ENCODE measurements around the gene LHFPL3.

The LHFPL3 gene

GRCh38 chr7:104927055-104927454, 598.7 kb downstream of the LHFPL3 start:
- no peak for DNase-seq
- no peak overlapping the region for H3K9ac ChIP-seq (ENCODE audit: low read length)
- H3K4me2 ChIP-seq (ENCODE audit: low read depth, low read length) = no peak overlapping the region
- no peak overlapping the region for H3K27ac ChIP-seq (ENCODE audit: low read length)
- H3K9me2 ChIP-seq (replicated peaks; ENCODE audit: insufficient read depth, low read length) = no peaks in the 10 kb centered on the region
- no peaks in the 10 kb centered on the region for H3K27me3 ChIP-seq (replicated peaks; ENCODE audit: insufficient read depth, low read length)
- no peaks in the 10 kb centered on the region for H3K36me3 ChIP-seq (replicated peaks; ENCODE audit: insufficient read depth, low read length)
- no peaks in the 10 kb centered on the region for H4K20me1 ChIP-seq (ENCODE audit: insufficient read depth, low read length)
- no peak overlapping the region for H3K4me3 ChIP-seq (ENCODE audit: low read length)
- no peaks in the 10 kb centered on the region for H3K9me3 ChIP-seq (replicated peaks; ENCODE audit: insufficient read depth, low read length)
- H3K4me1 ChIP-seq (ENCODE audit: low read length) = peaks cover 17% of the 10 kb centered on the region
- TF ChIP-seq CTCF (IDR thresholded peaks at IDR 0.05; ENCODE audit: low read length) (no peak), EZH2 (optimal IDR thresholded peaks at IDR 0.05; ENCODE audit: low read depth, low read length) (no peak), EZH2phosphoT487 (IDR thresholded peaks at IDR 0.05; ENCODE audit: low read length) (no peak)
- no peaks in the 10 kb centered on the region for H3K79me2 ChIP-seq (ENCODE audit: low read length)
- H2AFZ ChIP-seq (ENCODE audit: low read length) = no peak overlapping the region
- no peaks in the 10 kb centered on the region for H3F3A ChIP-seq (ENCODE audit: insufficient read depth, low read length)

GRCh38 chr7:104928721-104929400, 600.5 kb downstream of the LHFPL3 start:
- no peak for TF ChIP-seq EZH2 (optimal IDR thresholded peaks at IDR 0.05; ENCODE audit: low read depth, low read length)
- Histone ChIP-seq H3K4me1 (ENCODE audit: low read length) (peaks cover 12% of the 10 kb centered on the region), H3K9me2 (replicated peaks; ENCODE audit: insufficient read depth, low read length) (no peaks in the 10 kb centered on the region), H3K4me3 (ENCODE audit: low read length) (no peak overlapping the region), H4K20me1 (ENCODE audit: insufficient read depth, low read length) (no peaks in the 10 kb centered on the region), H3K36me3 (replicated peaks; ENCODE audit: insufficient read depth, low read length) (no peaks in the 10 kb centered on the region), H3K4me2 (ENCODE audit: low read depth, low read length) (no peak overlapping the region), H3K27ac (ENCODE audit: low read length) (no peak overlapping the region), H3K9ac (ENCODE audit: low read length) (no peak overlapping the region), H3K9me3 (replicated peaks; ENCODE audit: insufficient read depth, low read length) (no peaks in the 10 kb centered on the region), H3F3A (ENCODE audit: insufficient read depth, low read length) (no peaks in the 10 kb centered on the region), H3K27me3 (replicated peaks; ENCODE audit: insufficient read depth, low read length) (no peaks in the 10 kb centered on the region), H2AFZ (ENCODE audit: low read length) (no peak overlapping the region), H3K79me2 (ENCODE audit: low read length) (no peaks in the 10 kb centered on the region)
- DNase-seq = no peak

GRCh38 chr7:104929921-104930320, 601.5 kb downstream of the LHFPL3 start:
- H3K4me2 ChIP-seq (ENCODE audit: low read depth, low read length) = no peak overlapping the region

More at GRCh38 chr7:104929921-104930320, 601.5 kb downstream of the LHFPL3 start:
- no peak overlapping the region for H2AFZ ChIP-seq (ENCODE audit: low read length)
- H3K36me3 ChIP-seq (replicated peaks; ENCODE audit: insufficient read depth, low read length) = no peaks in the 10 kb centered on the region
- H3K79me2 ChIP-seq (ENCODE audit: low read length) = no peaks in the 10 kb centered on the region
- no peak overlapping the region for H3K27ac ChIP-seq (ENCODE audit: low read length)
- no peak for TF ChIP-seq CTCF (IDR thresholded peaks at IDR 0.05; ENCODE audit: low read length)
- no peak for TF ChIP-seq EZH2 (optimal IDR thresholded peaks at IDR 0.05; ENCODE audit: low read depth, low read length)
- no peak for TF ChIP-seq EZH2phosphoT487 (IDR thresholded peaks at IDR 0.05; ENCODE audit: low read length)
- H3K4me1 ChIP-seq (ENCODE audit: low read length) = peaks cover 12% of the 10 kb centered on the region
- H3K9ac ChIP-seq (ENCODE audit: low read length) = no peak overlapping the region
- H3F3A ChIP-seq (ENCODE audit: insufficient read depth, low read length) = no peaks in the 10 kb centered on the region
- H3K4me3 ChIP-seq (ENCODE audit: low read length) = no peak overlapping the region
- no peaks in the 10 kb centered on the region for H3K27me3 ChIP-seq (replicated peaks; ENCODE audit: insufficient read depth, low read length)
- H4K20me1 ChIP-seq (ENCODE audit: insufficient read depth, low read length) = no peaks in the 10 kb centered on the region
- H3K9me2 ChIP-seq (replicated peaks; ENCODE audit: insufficient read depth, low read length) = no peaks in the 10 kb centered on the region
- DNase-seq = no peak
- no peaks in the 10 kb centered on the region for H3K9me3 ChIP-seq (replicated peaks; ENCODE audit: insufficient read depth, low read length)
